ENCODE results near the gene TMOD4. TPM values are rescaled to one million over a fixed set of nuclear protein-coding genes. Genes with fewer than 3 reads are reported as not detected.

Gene TMOD4
- total and polyA plus RNA-seq, 9 of the 15 experiments (the other 6 are each of a cell fraction or from before 2014, with no cell fraction given) = 0.18 to 1.8 (median 1.1) TPM; not detected in 1

DNA sequence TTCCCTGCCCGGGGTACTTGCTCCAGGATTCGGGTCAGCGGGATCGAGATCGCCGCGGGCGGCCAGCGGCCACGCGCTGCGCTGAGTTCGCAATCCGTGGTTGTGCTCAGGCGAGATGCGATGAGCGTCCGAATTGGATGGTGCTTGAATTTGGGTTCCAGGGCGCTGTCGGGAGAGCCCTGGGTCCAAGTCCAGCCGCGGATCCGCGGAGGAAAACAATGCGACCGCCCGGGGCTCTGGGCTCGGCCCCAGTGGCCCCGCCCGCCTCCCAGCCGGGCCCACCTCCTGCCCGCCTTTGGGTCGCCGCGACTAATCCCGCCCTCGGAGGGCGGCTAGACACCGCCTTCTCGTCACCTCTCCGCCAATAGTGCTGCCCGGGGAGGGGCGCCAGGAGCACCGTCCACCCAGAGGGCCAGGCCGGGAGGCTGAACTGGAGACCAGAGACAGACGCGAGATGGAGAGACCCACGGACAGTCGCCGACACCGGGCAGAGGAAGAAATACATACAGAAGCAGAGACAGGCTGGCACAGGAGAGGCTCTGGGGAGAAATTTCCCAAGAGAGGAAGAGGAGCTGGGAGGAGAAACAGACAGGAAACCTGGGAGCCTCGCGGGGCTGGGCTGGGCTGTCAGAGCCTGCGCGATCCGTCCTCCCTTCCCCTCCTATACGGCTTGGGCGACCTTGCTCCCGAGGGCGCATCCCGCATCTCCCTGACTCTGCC lies 29.2 kb downstream of the TMOD4 start, which contains the start of gene SEMA6C (continued):
- TF ChIP-seq, protein P1, sequence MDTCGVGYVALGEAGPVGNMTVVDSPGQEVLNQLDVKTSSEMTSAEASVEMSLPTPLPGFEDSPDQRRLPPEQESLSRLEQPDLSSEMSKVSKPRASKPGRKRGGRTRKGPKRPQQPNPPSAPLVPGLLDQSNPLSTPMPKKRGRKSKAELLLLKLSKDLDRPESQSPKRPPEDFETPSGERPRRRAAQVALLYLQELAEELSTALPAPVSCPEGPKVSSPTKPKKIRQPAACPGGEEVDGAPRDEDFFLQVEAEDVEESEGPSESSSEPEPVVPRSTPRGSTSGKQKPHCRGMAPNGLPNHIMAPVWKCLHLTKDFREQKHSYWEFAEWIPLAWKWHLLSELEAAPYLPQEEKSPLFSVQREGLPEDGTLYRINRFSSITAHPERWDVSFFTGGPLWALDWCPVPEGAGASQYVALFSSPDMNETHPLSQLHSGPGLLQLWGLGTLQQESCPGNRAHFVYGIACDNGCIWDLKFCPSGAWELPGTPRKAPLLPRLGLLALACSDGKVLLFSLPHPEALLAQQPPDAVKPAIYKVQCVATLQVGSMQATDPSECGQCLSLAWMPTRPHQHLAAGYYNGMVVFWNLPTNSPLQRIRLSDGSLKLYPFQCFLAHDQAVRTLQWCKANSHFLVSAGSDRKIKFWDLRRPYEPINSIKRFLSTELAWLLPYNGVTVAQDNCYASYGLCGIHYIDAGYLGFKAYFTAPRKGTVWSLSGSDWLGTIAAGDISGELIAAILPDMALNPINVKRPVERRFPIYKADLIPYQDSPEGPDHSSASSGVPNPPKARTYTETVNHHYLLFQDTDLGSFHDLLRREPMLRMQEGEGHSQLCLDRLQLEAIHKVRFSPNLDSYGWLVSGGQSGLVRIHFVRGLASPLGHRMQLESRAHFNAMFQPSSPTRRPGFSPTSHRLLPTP (IDR thresholded peaks at IDR 0.05; ENCODE audit: borderline replicate concordance, extremely low read depth, insufficient read length) = no peak
- TF ChIP-seq, protein P2, sequence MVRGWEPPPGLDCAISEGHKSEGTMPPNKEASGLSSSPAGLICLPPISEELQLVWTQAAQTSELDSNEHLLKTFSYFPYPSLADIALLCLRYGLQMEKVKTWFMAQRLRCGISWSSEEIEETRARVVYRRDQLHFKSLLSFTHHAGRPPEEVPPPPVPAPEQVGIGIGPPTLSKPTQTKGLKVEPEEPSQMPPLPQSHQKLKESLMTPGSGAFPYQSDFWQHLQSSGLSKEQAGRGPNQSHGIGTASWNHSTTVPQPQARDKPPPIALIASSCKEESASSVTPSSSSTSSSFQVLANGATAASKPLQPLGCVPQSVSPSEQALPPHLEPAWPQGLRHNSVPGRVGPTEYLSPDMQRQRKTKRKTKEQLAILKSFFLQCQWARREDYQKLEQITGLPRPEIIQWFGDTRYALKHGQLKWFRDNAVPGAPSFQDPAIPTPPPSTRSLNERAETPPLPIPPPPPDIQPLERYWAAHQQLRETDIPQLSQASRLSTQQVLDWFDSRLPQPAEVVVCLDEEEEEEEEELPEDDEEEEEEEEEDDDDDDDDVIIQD (CRISPR knock-in tag; IDR thresholded peaks at IDR 0.05) = no peak
- TF ChIP-seq CCNT2 (IDR thresholded peaks at IDR 0.05; ENCODE audit: borderline replicate concordance, extremely low read depth, insufficient read length, low read depth, low read length) (peak; percentile 33), IRF2 (CRISPR knock-in tag; IDR thresholded peaks at IDR 0.05) (no peak), SLC30A9 (CRISPR knock-in tag; IDR thresholded peaks at IDR 0.05) (no peak), ZBTB17 (CRISPR knock-in tag; IDR thresholded peaks at IDR 0.05) (0 out of 2 replicates have a peak, but pooled peaks have one; percentile 23), ZNF766 (CRISPR knock-in tag; conservative IDR thresholded peaks at IDR 0.05) (no peak), HMG20B (CRISPR knock-in tag; IDR thresholded peaks at IDR 0.05) (no peak), ZNF212 (CRISPR knock-in tag; IDR thresholded peaks at IDR 0.05) (no peak), KLF13 (tag; IDR thresholded peaks at IDR 0.05; ENCODE audit: borderline replicate concordance, low read depth) (no peak), BDP1 (IDR thresholded peaks at IDR 0.05; ENCODE audit: insufficient read depth, insufficient read length) (no peak), ZNF41 (CRISPR knock-in tag; conservative IDR thresholded peaks at IDR 0.05) (no peak), SIN3B (IDR thresholded peaks at IDR 0.05; ENCODE audit: low read depth) (no peak), CEBPG (CRISPR knock-in tag; IDR thresholded peaks at IDR 0.05) (no peak), CEBPG (tag; conservative IDR thresholded peaks at IDR 0.05 in 1 of 2, IDR thresholded peaks at IDR 0.05 in 1 of 2) (no peak)
- TF ChIP-seq, protein P3, sequence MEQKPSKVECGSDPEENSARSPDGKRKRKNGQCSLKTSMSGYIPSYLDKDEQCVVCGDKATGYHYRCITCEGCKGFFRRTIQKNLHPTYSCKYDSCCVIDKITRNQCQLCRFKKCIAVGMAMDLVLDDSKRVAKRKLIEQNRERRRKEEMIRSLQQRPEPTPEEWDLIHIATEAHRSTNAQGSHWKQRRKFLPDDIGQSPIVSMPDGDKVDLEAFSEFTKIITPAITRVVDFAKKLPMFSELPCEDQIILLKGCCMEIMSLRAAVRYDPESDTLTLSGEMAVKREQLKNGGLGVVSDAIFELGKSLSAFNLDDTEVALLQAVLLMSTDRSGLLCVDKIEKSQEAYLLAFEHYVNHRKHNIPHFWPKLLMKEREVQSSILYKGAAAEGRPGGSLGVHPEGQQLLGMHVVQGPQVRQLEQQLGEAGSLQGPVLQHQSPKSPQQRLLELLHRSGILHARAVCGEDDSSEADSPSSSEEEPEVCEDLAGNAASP (IDR thresholded peaks at IDR 0.05) = no peak
- TF ChIP-seq, protein P4, sequence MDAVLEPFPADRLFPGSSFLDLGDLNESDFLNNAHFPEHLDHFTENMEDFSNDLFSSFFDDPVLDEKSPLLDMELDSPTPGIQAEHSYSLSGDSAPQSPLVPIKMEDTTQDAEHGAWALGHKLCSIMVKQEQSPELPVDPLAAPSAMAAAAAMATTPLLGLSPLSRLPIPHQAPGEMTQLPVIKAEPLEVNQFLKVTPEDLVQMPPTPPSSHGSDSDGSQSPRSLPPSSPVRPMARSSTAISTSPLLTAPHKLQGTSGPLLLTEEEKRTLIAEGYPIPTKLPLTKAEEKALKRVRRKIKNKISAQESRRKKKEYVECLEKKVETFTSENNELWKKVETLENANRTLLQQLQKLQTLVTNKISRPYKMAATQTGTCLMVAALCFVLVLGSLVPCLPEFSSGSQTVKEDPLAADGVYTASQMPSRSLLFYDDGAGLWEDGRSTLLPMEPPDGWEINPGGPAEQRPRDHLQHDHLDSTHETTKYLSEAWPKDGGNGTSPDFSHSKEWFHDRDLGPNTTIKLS (IDR thresholded peaks at IDR 0.05; ENCODE audit: borderline replicate concordance, low read depth) = no peak
